ENCODE data around the gene UPK1A. TPM values are rescaled to one million over a fixed set of nuclear protein-coding genes. Genes with fewer than 3 reads are reported as not detected.

Gene UPK1A
- total and polyA plus RNA-seq, 2 of the 8 experiments (the other 6 are each of a cell fraction or from before 2014, with no cell fraction given), result 0.56 to 9.9 TPM

GRCh38 chr19:35719402-35720162, 53.3 kb downstream of the UPK1A start:
- peaks cover 7 to 11% of the 10 kb centered on the region in 2 experiments for H4K20me1 ChIP-seq (replicated peaks in 1 of 2; ENCODE audit: control insufficient read depth in 1 of 2, insufficient read depth in 2 of 2, low read length in 2 of 2)
- WGBS, 2 experiments (ENCODE audit: extremely low coverage in 1 of 2, insufficient coverage in 1 of 2, insufficient read length in 1 of 2, insufficient replicate concordance in 2 of 2, low coverage in 1 of 2, low lambda C conversion rate in 2 of 2, missing lambda C conversion rate in 1 of 2), result 91% methylated on average over 29 of the region's 32 CpGs; no CpG with 5 or more reads in 1 of the 2 experiments
- peak overlapping the region; percentile 29 for H4K8ac ChIP-seq (ENCODE audit: extremely low read depth, insufficient read depth, low read length)
- H3K9me3 ChIP-seq (ENCODE audit: insufficient read depth in 2 of 2, low read depth in 1 of 2, low read length in 1 of 2), result no peaks in the 10 kb centered on the region
- DNase-seq (ENCODE audit: low read depth in 1 of 2, low spot score in 2 of 2), result no peak
- ChIA-PET CTCF (ENCODE audit: partially characterized antibody) (interaction anchor here (0.7 to 11.8 kb wide), 6 partner anchors 19 to 253 kb away, joined by 3 to 80 read pairs (median 4); partner anchors contain the start of gene IGFLR1), POLR2A (ENCODE audit: partially characterized antibody) (interaction anchor here (1.0 to 5.0 kb wide), 6 partner anchors 8 to 29 kb away, joined by 3 to 54 read pairs (median 3); partner anchors contain the start of genes LIN37, PSENEN and U2AF1L4)
- H3K4me3 ChIP-seq (ENCODE audit: extremely low read depth in 1 of 4, insufficient read depth in 2 of 4, low read depth in 3 of 4, low read length in 4 of 4), result peak overlapping the region in 2 of 4 experiments; percentile 70 to 89; a peak in 3 of 8 replicates
- H3K23ac ChIP-seq (ENCODE audit: insufficient read length), result no peak overlapping the region
- no peak overlapping the region for H3K18ac ChIP-seq (ENCODE audit: extremely low read depth, low read length)
- peaks cover 8% of the 10 kb centered on the region for H3K79me1 ChIP-seq (ENCODE audit: low read depth, low read length)
- TF ChIP-seq ZNF274 (IDR thresholded peaks at IDR 0.05; ENCODE audit: borderline replicate concordance, extremely low read depth, low read length) (no peak), SP1 (IDR thresholded peaks at IDR 0.05; ENCODE audit: low read depth, low read length) (no peak), NRF1 (IDR thresholded peaks at IDR 0.05; ENCODE audit: low read depth, low read length) (no peak), TCF12 (IDR thresholded peaks at IDR 0.05; ENCODE audit: low read depth, low read length) (no peak), KDM5A (IDR thresholded peaks at IDR 0.05; ENCODE audit: low read length) (no peak)
- TF ChIP-seq, protein P1, sequence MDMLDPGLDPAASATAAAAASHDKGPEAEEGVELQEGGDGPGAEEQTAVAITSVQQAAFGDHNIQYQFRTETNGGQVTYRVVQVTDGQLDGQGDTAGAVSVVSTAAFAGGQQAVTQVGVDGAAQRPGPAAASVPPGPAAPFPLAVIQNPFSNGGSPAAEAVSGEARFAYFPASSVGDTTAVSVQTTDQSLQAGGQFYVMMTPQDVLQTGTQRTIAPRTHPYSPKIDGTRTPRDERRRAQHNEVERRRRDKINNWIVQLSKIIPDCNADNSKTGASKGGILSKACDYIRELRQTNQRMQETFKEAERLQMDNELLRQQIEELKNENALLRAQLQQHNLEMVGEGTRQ (IDR thresholded peaks at IDR 0.05; ENCODE audit: low read length), result no peak
- H4K5ac ChIP-seq (ENCODE audit: insufficient read length, low read depth, low read length), result no peak overlapping the region
- H3K9ac ChIP-seq (replicated peaks in 1 of 4; ENCODE audit: extremely low read depth in 1 of 4, low read depth in 3 of 4, low read length in 3 of 4), result no peak overlapping the region
- peaks cover 13% of the 10 kb centered on the region for H3K23me2 ChIP-seq (ENCODE audit: low read depth, low read length)
- H3K4ac ChIP-seq (replicated peaks; ENCODE audit: insufficient read length, low read depth, low read length), result no peak overlapping the region
- H4K91ac ChIP-seq (replicated peaks; ENCODE audit: insufficient read length, low read length), result no peak overlapping the region
- H2BK5ac ChIP-seq (ENCODE audit: low read depth, low read length), result no peak overlapping the region
- H2AK5ac ChIP-seq (ENCODE audit: low read depth, low read length), result no peak overlapping the region
- no peak for FAIRE-seq
- H3K27me3 ChIP-seq (replicated peaks in 1 of 4; ENCODE audit: control insufficient read depth in 3 of 4, extremely low read depth in 1 of 4, insufficient read depth in 3 of 4, low read length in 3 of 4), result no peaks in the 10 kb centered on the region
- H3K36me3 ChIP-seq (ENCODE audit: control insufficient read depth in 2 of 4, insufficient read depth in 4 of 4, low read length in 3 of 4), result peaks cover 14 to 37% (median 22%) of the 10 kb centered on the region in 4 experiments
- H2BK15ac ChIP-seq (ENCODE audit: low read length), result no peak overlapping the region
- H2BK20ac ChIP-seq (ENCODE audit: low read length), result no peak overlapping the region
- H3K14ac ChIP-seq (ENCODE audit: insufficient read length), result no peak overlapping the region
- peaks cover 0 to 20% of the 10 kb centered on the region in 2 experiments; a peak in 3 of 4 replicates for H3K79me2 ChIP-seq (ENCODE audit: control insufficient read depth in 1 of 2, insufficient read depth in 2 of 2, low read length in 2 of 2)
- H3K27ac ChIP-seq (ENCODE audit: low read depth, low read length), result no peak overlapping the region
- no peak overlapping the region for H3K56ac ChIP-seq (replicated peaks; ENCODE audit: insufficient read length, low read depth, low read length)
- peak overlapping the region; percentile 80 to 97 for H3K4me2 ChIP-seq (ENCODE audit: insufficient read depth in 1 of 2, low read depth in 2 of 2, low read length in 2 of 2)
- H2BK120ac ChIP-seq (replicated peaks; ENCODE audit: low read depth, low read length), result no peak overlapping the region
- H2AFZ ChIP-seq (ENCODE audit: low read length), result no peak overlapping the region
- H2BK12ac ChIP-seq (ENCODE audit: low read depth, low read length), result no peak overlapping the region
- H3K4me1 ChIP-seq (replicated peaks in 1 of 4; ENCODE audit: control insufficient read depth in 3 of 4, insufficient read depth in 4 of 4, low read length in 3 of 4), result peaks cover 0 to 21% (median 14%) of the 10 kb centered on the region in 4 experiments; a peak in 6 of 7 replicates

Data from H1 (cell line).